NCI-H82 treated with DMSO at 0.1 percent for 48 hours (cell line): ENCODE measurements around the gene CALR3.

Experiments
- DNase-seq: peaks from one replicate; lab custom pipeline; 2025; ENCODE audit not compliant: unreplicated experiment; lab: John Stamatoyannopoulos, UW

Gene CALR3

DNA sequence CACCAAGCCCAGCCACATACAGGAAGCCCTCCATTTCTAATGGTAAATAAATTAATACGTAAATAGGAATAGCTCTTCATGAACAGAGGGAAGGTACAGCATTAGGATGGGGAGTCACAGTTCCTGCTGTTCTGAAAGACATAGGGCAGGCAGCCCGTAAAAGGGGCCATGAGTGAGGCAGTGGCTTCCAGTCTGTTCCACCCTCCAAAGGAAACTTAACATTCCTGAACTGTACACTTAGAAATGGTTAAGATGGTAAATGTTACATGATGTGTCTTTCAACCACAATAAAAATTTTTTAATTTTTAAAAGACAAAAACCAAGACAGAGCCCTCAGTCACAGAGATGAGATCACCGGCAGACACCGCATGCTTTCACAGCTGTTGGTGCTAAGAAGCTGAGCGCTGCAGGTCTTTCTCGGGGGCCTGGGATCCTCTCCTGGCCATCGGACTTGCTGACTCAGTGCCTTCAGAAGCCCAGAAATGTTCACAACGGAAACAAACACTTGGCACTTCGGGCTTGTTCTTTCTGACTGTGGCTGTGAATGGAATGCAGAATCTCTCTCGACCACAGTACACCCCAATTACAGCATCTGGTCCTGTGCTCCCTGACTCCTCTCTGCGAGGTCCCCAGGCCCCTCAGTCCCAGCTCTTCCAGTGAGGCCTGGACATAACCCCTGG is 60.6 kb downstream of the CALR3 start:
- DNase-seq: no peak

DNA sequence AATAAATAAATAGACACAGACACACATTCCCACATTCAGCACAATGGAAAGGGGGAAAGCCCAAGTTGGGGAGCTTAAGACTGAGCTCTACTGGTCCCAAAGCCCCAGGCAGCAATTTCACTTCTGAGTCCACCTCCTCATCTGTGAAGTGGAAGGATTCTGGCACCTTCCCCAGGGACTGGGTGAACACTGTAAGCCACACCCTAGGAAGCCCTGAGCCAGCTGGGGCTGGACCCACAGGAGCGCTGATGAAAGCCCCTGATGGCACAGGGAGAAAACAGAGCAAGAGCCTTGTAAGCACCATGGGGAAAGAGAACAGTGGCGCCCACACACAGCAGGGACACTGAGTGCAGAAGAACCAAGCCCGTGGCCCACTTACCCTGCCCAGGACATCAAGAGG is 62.0 kb downstream of the CALR3 start:
- no peak for DNase-seq

DNA sequence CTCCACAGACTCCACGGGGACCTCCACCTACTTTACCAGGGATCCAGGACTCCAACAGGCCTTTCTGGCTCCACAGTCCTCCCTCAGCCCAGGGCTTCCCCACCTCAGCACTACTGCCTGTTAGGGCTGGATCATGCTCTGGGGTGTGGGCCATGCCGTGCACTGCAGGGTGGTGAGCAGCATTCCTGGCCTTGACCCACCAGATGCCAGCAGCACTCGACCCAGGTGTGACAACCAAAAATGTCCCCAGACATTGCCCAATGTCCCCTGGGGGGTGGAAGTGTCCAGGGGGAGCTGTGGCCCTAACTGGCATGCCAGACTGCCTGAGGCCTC is 66.2 kb downstream of the CALR3 start:
- DNase-seq: no peak

DNA sequence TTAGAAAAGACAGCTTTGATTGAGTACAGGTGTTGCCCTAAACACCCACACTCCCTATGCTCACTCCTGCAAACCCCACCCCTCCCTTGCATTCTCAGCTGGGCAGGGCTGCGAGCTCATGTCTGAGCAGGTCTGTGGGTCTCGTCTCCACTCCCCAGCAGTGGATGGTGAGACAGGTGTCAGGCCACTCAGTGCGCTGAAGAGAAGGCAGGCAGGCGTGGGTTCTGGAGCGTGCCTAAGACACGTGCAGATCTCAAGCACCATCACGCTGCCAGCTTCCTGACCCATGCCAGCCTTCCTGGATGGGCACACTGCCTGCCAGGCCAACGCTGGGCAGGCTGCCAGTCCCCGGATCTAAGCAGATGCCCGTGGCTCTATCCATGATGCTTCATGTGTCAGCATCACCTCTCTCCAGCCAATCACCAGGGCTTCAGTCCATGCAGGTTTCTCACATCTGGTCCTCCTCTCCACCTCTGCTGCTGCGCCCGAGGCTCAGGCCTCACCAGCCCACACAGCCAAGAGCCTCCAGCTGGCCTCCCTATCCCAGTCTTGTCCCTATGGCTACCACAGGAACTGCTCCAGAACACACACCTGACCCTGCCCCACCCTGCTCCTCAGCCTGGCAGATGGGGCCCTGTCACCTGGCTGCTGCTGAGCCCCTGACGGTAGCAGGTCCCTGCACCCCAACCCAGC is 66.8 kb downstream of the CALR3 start:
- no peak for DNase-seq
